ENCODE results near the gene RNF11. TPM values are rescaled to one million over a fixed set of nuclear protein-coding genes. Genes with fewer than 3 reads are reported as not detected.
A peak's percentile ranks its signal among the peaks of the same experiment; 100 is the strongest.

RNF11 gene
- total and polyA plus RNA-seq, 2 of the 8 experiments (the other 6 are each of a cell fraction or from before 2014, with no cell fraction given), result 49.6 to 54.2 TPM

GRCh38 chr1:51321924-51322280 lies 85.8 kb downstream of the RNF11 start:
- Histone ChIP-seq H3K4me1 (replicated peaks in 1 of 4; ENCODE audit: control insufficient read depth in 3 of 4, insufficient read depth in 4 of 4, low read length in 3 of 4) (peaks cover 0 to 10% (median 3%) of the 10 kb centered on the region in 4 experiments; a peak in 4 of 7 replicates), H2BK5ac (ENCODE audit: low read depth, low read length) (0 out of 2 replicates have a peak overlapping the region, but pooled peaks have one; percentile 8), H3K23me2 (ENCODE audit: low read depth, low read length) (no peaks in the 10 kb centered on the region; the same call in 1 of the 2 replicates), H3K36me3 (ENCODE audit: control insufficient read depth in 2 of 4, insufficient read depth in 4 of 4, low read length in 3 of 4) (no peaks in the 10 kb centered on the region), H4K8ac (ENCODE audit: extremely low read depth, insufficient read depth, low read length) (no peak overlapping the region; the same call in 1 of the 2 replicates), H3K27me3 (replicated peaks in 1 of 4; ENCODE audit: control insufficient read depth in 3 of 4, extremely low read depth in 1 of 4, insufficient read depth in 3 of 4, low read length in 3 of 4) (no peaks in the 10 kb centered on the region), H3K23ac (ENCODE audit: insufficient read length) (no peak overlapping the region), H4K20me1 (replicated peaks in 1 of 2; ENCODE audit: control insufficient read depth in 1 of 2, insufficient read depth in 2 of 2, low read length in 2 of 2) (no peaks in the 10 kb centered on the region), H2AK5ac (ENCODE audit: low read depth, low read length) (no peak overlapping the region), H2AFZ (ENCODE audit: low read length) (no peak overlapping the region), H3K18ac (ENCODE audit: extremely low read depth, low read length) (no peak overlapping the region), H3K4me3 (ENCODE audit: extremely low read depth in 1 of 4, insufficient read depth in 2 of 4, low read depth in 3 of 4, low read length in 4 of 4) (no peak overlapping the region), H2BK15ac (ENCODE audit: low read length) (no peak overlapping the region), H2BK12ac (ENCODE audit: low read depth, low read length) (no peak overlapping the region), H3K4me2 (ENCODE audit: insufficient read depth in 1 of 2, low read depth in 2 of 2, low read length in 2 of 2) (no peak overlapping the region), H3K9ac (replicated peaks in 1 of 4; ENCODE audit: extremely low read depth in 1 of 4, low read depth in 3 of 4, low read length in 3 of 4) (no peak overlapping the region), H4K91ac (replicated peaks; ENCODE audit: insufficient read length, low read length) (no peak overlapping the region), H3K4ac (replicated peaks; ENCODE audit: insufficient read length, low read depth, low read length) (no peak overlapping the region), H3K56ac (replicated peaks; ENCODE audit: insufficient read length, low read depth, low read length) (no peak overlapping the region), H2BK20ac (ENCODE audit: low read length) (no peak overlapping the region), H3K79me2 (ENCODE audit: control insufficient read depth in 1 of 2, insufficient read depth in 2 of 2, low read length in 2 of 2) (no peaks in the 10 kb centered on the region), H4K5ac (ENCODE audit: insufficient read length, low read depth, low read length) (no peak overlapping the region), H2BK120ac (replicated peaks; ENCODE audit: low read depth, low read length) (no peak overlapping the region), H3K9me3 (ENCODE audit: insufficient read depth in 2 of 2, low read depth in 1 of 2, low read length in 1 of 2) (no peaks in the 10 kb centered on the region), H3K14ac (ENCODE audit: insufficient read length) (no peak overlapping the region), H3K79me1 (ENCODE audit: low read depth, low read length) (no peaks in the 10 kb centered on the region), H3K27ac (ENCODE audit: low read depth, low read length) (no peak overlapping the region)
- FAIRE-seq, result no peak
- ChIA-PET POLR2A (ENCODE audit: partially characterized antibody) (interaction anchor here (0.8 kb wide), 2 partner anchors 15 to 25 kb away, joined by 3 read pairs; no protein-coding TSS in a partner anchor), CTCF (ENCODE audit: partially characterized antibody) (interaction anchor here (0.5 to 1.8 kb wide), 2 partner anchors 9 to 115 kb away, joined by 3 to 8 read pairs; no protein-coding TSS in a partner anchor)
- no peak for DNase-seq (ENCODE audit: low read depth in 1 of 2, low spot score in 2 of 2)
- WGBS, 2 experiments (ENCODE audit: extremely low coverage in 1 of 2, insufficient coverage in 1 of 2, insufficient read length in 1 of 2, insufficient replicate concordance in 2 of 2, low coverage in 1 of 2, low lambda C conversion rate in 2 of 2, missing lambda C conversion rate in 1 of 2), result 85% methylated on average over 2 of the region's 2 CpGs; no CpG with 5 or more reads in 1 of the 2 experiments
- TF ChIP-seq POU5F1 (IDR thresholded peaks at IDR 0.05; ENCODE audit: low read depth, low read length) (no peak), CHD1 (IDR thresholded peaks at IDR 0.05; ENCODE audit: low read depth, low read length) (no peak)
